Pons (tissue), 1 donor: Measurements from ENCODE around the gene CLASP1.
"Not testable (repeated sequence)": the region's sequence is repeated elsewhere in the genome, so short reads cannot be mapped to it uniquely, and the experiment has no call there.

Experiments
- DNase-seq: peaks from one replicate; pipeline ENCODE4 v3.0.0-alpha.2; 2016; ENCODE audit warnings: low spot score

The CLASP1 gene

GRCh38 chr2:121505005-121505404 is 144.3 kb downstream of the CLASP1 start:
- no peak for DNase-seq

DNA sequence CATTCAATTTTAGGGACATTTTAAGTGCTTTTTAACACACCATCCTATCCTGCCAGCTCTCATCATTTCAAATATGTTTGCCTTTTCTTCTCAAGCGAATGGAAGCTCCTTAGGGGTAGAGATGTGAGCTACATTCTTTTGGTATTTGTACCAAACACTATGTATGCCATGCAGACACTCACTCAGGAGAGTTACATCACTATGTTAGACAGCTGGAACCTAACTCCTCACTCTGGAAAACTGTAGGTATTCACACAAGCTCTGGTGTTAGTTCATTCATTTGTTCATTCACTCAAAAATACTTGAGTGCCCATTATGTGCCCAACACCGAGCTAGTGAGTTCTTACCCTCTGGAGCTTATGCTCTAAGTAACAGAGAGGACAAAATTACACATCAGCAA is 144.9 kb downstream of the CLASP1 start:
- no peak for DNase-seq

- no peak for DNase-seq
Observed at GRCh38 chr2:121502781-121503180, 146.5 kb downstream of the CLASP1 start.

- DNase-seq = no peak
Observed at GRCh38 chr2:121502246-121502645, 147.0 kb downstream of the CLASP1 start.

DNA sequence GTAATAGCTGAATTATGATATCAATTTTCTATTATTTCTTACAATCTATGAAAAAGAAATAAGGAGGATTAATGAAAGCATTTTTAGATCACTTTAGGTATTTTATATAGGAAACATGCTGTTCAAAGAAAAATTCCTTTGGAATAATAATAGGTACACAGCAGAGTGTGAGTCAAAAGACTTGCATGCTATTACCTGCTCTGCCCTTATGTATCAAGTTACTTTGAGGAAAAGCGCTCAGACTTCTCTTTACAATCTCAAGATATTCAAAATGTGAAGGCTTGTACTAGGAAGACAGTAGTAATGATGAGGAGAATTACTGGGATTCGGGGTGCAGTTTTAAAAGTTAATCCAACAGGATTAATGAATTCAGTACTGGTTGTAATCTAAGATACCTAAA is 147.7 kb downstream of the CLASP1 start:
- DNase-seq = no peak

GRCh38 chr2:121501031-121501430 is 148.2 kb downstream of the CLASP1 start:
- no peak for DNase-seq

DNA sequence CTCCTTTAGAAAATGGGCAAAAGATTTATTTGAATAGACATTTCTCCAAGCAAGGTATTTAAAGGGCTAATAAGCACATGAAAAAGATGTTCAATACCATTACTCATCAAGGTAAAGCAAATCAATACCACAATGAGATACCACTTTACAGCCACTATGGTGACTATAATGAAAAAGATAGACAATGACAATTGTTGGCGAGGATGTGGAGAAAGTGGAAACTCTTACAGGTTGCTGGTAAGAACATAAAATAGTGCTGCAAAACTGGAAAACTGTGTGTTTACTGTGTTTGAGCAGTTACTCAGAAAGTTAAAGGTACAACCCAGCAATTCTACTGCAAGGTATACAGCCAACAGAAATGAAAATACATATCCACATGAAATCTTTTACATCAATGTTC is 150.5 kb downstream of the CLASP1 start:
- no peak for DNase-seq

DNA sequence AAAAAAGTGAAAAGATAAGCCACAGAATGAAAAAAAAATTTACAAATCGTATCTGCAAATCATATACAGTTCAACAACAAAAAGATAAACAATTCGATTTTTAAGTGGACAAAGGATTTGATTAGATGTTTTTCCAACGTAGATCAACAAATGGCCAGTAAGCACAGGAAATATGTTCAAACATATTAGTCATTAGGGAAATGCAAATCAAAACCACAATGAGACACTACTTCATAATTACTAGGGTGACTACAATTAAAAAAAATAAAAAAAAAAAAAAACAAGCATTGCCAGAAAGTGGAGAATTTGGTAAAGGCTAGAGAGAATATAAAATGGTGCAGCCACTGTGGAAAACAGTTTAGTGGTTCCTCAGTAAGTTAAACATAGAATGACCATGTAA is 156.9 kb downstream of the CLASP1 start:
- no peak for DNase-seq

GRCh38 chr2:121491518-121491917 is 157.7 kb downstream of the CLASP1 start:
- no peak for DNase-seq

DNA sequence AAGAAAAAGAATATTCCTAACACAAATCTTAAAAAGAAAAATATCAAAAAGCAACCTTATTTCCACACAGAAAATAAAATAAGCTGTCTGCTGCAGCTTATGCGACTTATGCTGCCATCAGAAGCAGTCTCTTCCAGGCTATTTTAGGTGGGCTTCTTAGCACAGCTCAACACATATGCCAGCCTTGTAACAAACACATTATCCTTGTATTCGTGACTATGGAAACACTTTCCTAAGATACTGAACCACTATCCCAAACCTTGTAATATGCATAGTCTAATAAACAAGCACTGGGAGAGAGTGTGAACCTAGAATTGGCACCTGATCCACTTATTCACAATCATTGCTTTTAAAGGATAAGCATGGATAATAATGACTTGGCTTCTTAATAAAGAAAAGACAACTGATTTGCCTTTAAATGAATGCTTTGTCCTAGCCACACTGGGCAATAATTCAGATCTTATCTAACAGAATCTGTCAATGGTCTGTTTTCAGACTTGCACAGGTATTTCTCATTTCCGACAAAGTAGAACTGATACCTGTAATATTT is 158.6 kb downstream of the CLASP1 start:
- peak; percentile 69 for DNase-seq

- no peak for DNase-seq
Observed at GRCh38 chr2:121489911-121490583, 159.2 kb downstream of the CLASP1 start.

GRCh38 chr2:121489284-121489683 is 160.0 kb downstream of the CLASP1 start:
- peak; percentile 72 for DNase-seq

- no peak for DNase-seq
Observed at GRCh38 chr2:121486191-121486790, 163.0 kb downstream of the CLASP1 start.

DNA sequence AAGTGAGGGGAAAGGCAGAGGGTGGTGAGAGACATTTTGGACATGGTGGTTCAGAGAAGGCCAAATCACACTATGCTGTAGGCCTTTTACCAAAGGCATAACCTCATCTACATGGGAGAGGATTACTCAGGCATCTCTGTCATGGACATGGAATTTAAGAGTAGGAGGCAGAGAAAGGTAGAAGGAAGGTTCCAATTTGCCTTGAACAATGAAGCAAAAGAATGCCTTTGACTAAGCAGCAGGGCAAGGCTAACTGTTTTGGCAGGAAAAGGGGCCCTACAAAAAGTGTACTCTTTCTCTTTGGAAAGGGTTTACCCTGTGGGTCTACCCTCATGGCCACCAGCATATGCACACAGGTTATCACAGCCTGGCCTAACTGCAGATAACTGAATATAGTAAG is 164.2 kb downstream of the CLASP1 start:
- DNase-seq = no peak

DNA sequence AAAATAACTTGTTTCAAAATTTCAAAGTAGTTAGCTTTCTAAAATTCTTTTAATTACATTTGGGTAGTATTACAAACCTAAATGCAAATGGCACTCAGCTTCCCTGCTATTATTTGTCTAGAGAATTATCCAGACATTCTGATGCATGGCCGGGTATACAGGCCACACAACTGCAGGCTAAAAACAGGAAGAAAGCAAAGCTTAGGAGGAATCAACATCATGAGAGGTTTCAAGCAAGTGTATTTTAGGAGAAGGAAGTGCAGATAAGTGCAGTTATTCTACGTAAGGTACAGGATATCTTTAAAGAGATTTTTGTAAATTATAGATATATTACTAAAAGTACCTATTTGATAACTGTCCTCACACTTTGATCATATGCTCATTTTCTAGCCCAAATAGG is 165.4 kb downstream of the CLASP1 start:
- DNase-seq = no peak

DNA sequence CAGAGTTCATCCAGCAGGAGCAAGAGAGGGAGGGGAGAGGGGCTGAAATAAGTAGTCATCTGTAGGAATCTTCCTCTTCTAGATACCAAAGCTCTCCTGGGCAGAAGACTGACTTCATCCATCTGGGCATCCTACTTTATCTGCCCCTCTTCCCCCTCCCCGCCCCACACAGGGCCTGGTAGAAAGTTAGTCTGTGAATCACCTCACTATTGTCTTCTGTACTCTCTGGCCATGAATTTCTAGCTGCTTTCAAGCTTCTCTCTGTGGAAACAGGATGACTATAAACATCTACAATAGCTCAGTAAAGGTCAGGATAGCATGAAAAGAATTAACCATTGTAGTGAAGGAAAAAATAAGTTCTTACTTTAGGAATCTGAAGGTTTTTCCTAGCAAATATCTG is 166.2 kb downstream of the CLASP1 start:
- no peak for DNase-seq

- DNase-seq = no peak
Observed at GRCh38 chr2:121480826-121481225, 168.4 kb downstream of the CLASP1 start.

- DNase-seq = no peak
Observed at GRCh38 chr2:121479882-121480522, 169.3 kb downstream of the CLASP1 start.

DNA sequence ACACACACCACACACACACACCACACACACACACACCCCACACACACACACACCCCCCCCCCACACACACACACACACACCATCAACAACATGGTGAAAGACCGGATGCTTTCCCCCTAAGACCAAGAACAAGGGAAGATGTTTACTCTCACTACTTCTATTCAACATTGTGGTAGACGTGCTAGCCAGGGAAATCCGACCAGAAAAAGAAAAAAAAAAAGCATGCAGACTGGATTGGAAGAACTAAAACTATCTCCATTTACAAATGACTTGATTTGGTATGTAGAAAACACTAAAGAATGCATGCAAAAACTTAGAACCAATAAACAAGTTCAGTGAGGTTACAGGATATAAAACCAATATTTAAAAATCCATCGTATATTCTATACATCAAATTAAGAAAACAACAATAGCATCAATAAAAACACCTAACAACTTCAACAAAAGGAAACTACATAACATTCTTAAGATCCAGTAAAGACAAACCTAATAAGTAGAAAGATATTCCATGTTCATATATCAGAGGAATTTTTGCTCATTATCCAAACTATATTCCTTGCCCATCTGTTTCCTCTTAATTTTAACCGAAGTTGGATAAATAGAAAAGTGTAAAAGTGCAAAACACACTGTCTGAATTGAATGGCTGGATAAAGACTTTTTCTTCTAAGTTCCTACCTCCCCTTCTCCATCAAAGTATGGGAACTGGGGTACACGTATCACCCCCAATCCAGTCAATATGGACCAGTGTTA is 170.1 kb downstream of the CLASP1 start:
- DNase-seq = no peak

DNA sequence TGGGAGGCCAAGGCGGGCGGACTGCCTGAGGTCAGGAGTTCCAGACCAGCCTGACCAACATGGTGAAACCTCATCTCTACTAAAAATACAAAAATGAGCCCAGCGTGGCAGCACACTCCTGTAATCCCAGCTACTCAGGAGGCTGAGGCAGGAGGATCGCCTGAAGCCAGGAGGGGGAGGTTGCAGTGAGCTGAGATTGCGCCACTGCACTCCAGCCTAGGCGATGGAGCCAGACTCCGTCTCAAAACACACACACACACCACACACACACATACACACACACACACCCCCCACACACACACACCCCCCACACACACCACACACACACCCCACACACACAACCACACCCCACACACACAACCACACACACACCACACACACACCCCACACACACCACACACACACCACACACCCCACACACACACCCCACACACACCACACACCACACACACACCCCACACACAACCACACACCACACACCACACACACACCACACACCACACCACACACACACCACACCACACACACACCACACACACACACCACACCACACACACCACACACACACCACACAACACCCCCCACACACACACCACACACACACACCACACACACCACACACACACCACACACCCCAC is 170.8 kb downstream of the CLASP1 start:
- DNase-seq = not testable (repeated sequence)

DNA sequence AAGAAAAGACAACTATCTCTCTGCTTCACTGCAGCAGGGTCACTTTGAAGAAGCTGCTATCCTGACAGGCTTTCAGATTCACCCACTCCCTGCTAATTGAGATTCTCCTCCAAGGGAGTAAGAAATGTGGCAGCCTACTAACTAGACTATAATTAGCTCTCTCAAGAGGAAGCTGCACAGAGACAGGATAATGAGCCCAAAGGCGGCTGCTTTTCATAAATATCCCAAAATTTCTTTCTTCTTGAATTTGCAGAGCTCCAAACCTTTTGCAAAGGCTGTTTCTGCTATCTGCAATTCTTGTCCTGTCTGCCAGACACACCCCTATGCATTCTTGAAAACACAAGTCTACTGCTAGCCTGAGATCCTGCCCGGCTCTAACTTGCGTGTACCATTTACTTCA is 172.6 kb downstream of the CLASP1 start:
- no peak for DNase-seq
